Activated CD4-positive, CD25-positive, alpha-beta regulatory T cell treated with anti-CD3 and anti-CD28 coated beads, Interleukin-2, amount 50 U/mL, for 72 hours (primary cell): ENCODE results near the gene SCUBE2.
A peak's percentile ranks its signal among the peaks of the same experiment; 100 is the strongest.
"Not testable (repeated sequence)": the region's sequence is repeated elsewhere in the genome, so short reads cannot be mapped to it uniquely, and the experiment has no call there.

Experiments used
- DNase-seq: peaks from one replicate; pipeline ENCODE4 v3.0.0; 2021

Gene SCUBE2

GRCh38 chr11:9039863-9040262, 51.5 kb downstream of the SCUBE2 start:
- DNase-seq, result no peak

- DNase-seq, result no peak
Observed at GRCh38 chr11:9039198-9039597, 52.2 kb downstream of the SCUBE2 start.

GRCh38 chr11:9038541-9038940, 52.9 kb downstream of the SCUBE2 start:
- no peak for DNase-seq

GRCh38 chr11:9037963-9038362, 53.4 kb downstream of the SCUBE2 start:
- DNase-seq, result no peak

GRCh38 chr11:9037046-9037780, 54.2 kb downstream of the SCUBE2 start:
- no peak for DNase-seq

- DNase-seq, result no peak
Observed at GRCh38 chr11:9030601-9031000, 60.8 kb downstream of the SCUBE2 start.

GRCh38 chr11:9029422-9029821, 62.0 kb downstream of the SCUBE2 start:
- DNase-seq, result no peak

- DNase-seq, result no peak
Observed at GRCh38 chr11:9028581-9028980, 62.8 kb downstream of the SCUBE2 start.

GRCh38 chr11:9025101-9025850, 66.1 kb downstream of the SCUBE2 start:
- DNase-seq, result no peak

- no peak for DNase-seq
Observed at GRCh38 chr11:9022961-9023680, 68.3 kb downstream of the SCUBE2 start.

GRCh38 chr11:9020916-9021315, 70.5 kb downstream of the SCUBE2 start:
- no peak for DNase-seq

GRCh38 chr11:9019861-9020260, 71.5 kb downstream of the SCUBE2 start:
- DNase-seq, result no peak

GRCh38 chr11:9017773-9018172, 73.6 kb downstream of the SCUBE2 start:
- DNase-seq, result no peak

GRCh38 chr11:9016916-9017642, 74.3 kb downstream of the SCUBE2 start:
- DNase-seq, result no peak

- DNase-seq, result peak; percentile 39
Observed at GRCh38 chr11:9015677-9016076, 75.7 kb downstream of the SCUBE2 start.

GRCh38 chr11:9014826-9015225, 76.6 kb downstream of the SCUBE2 start:
- DNase-seq, result no peak

- DNase-seq, result no peak
Observed at GRCh38 chr11:9013373-9013772, 78.0 kb downstream of the SCUBE2 start.

- DNase-seq, result not testable (repeated sequence)
Observed at GRCh38 chr11:9009538-9009937, 81.9 kb downstream of the SCUBE2 start.

GRCh38 chr11:9008661-9009060, 82.7 kb downstream of the SCUBE2 start:
- DNase-seq, result no peak

GRCh38 chr11:9008011-9008550, 83.3 kb downstream of the SCUBE2 start:
- DNase-seq, result no peak

GRCh38 chr11:9005087-9005486, 86.3 kb downstream of the SCUBE2 start:
- DNase-seq, result no peak

- no peak for DNase-seq
Observed at GRCh38 chr11:9004183-9004926, 87.0 kb downstream of the SCUBE2 start.
